Embryonic facial prominence (tissue), 1 donor: ENCODE measurements around the gene SYF2.

Source experiments
- DNase-seq: peaks from one replicate; pipeline ENCODE4 v3.0.0-alpha.2; 2016; ENCODE audit errors: extremely low spot score

Gene SYF2

GRCh38 chr1:25184001-25184762 is 48.1 kb downstream of the SYF2 start:
- DNase-seq = no peak

- no peak for DNase-seq
Observed at GRCh38 chr1:25183126-25183980, 48.9 kb downstream of the SYF2 start.

DNA sequence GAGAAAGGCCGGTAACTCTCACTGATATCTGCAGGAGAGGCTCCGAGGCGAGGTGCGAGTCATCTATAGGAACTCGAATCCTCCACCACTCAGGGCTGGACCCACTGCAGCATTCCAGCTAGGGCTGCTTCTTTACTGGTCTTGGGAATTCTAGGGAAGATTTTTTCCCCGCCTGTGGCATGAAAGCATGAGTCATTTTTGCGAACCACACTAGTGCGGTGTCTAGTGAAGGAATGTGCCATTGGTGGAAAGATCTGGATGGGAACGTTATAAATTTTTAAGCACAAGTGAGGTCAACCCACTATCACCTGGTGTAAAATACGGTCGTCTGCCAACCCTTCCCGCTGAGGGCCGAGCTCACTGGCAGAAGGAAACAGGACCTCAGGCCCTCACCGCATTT is 49.7 kb downstream of the SYF2 start:
- no peak for DNase-seq

DNA sequence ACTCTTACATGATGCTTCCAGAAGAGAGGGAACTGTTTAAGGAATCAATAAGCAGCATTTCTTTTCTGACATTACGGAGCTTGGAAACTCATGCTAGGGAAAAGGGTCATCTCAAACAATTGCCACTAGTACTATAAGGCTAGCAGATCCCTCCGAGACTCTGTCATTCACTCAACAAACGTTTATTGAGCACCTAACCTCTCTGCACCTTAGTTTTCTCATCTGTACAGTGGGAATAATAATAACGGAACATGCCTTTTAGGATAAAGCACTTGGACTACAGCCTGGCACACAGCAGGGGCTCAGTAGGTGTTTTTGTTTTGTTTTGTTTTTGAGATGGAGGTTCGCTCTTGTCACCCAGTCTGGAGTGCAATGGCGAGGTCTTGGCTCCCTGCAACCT is 51.3 kb downstream of the SYF2 start:
- DNase-seq = no peak

GRCh38 chr1:25178917-25179561 is 53.3 kb downstream of the SYF2 start:
- no peak for DNase-seq

DNA sequence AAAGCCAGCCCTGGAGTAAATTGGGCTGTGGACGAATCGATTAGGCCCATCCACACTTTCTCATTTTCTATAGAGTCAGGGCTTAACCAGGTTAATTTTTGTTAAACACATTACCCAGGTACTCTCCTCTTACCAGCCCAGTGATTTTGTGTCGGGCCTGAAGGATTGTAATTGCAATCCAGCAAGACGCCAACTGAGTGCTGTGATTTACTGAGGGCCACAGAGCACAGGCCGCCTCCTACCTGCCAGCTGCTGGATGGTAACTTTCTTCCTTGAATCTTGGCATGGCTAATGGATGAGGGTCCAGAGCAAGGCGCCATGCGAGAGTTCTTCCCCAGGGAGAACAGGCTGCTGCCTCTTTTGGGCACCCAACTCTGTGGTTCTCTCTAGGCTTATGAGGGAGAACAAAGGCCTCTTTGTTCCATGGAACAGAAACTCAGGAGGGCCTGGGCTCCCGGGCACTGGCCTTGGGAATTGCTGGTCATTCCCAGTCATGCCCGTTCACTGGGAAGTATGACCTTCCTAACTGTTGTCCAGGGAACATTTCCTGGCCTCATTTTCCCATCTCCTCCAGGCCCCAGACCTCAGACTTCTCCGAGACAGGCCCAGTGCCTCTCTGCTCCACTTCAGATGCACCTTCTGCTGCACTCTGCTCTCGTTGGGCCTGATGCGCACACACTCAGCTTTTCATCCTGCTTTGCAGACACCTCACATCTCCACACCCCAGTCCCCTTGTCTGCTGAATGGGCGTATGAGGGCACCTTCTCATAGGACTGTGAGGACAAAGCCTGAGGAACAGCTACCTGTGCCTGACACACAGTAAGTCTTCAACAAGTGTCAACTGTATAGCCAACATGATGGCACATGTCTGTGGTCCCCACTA is 57.3 kb downstream of the SYF2 start:
- no peak for DNase-seq

GRCh38 chr1:25174363-25174729 is 58.0 kb downstream of the SYF2 start:
- no peak for DNase-seq

DNA sequence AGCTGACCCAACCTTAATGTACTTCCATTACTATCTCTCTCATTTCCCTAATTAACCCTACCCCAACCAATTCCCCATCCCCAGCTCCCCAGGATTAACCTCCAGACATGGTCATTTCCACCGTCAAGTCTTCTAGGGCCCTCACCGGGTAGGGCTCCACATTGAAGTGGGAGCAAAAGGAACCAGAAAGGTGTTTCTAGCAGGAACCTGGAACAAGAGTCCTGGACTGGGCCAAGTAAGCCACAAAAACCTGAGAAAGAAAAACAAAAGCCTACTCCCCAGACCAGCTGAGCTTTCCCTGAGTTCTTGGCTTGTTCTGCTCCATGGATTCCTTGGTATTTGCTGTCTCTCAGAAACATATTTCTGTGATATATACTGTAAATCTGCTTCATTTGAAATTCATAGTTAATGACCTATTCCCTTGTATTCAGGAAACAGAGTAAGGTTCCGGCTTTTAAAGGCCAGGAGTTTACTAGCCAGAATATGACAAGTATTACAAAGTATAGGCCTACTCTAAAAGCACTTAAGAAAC is 58.4 kb downstream of the SYF2 start:
- DNase-seq = no peak
